GM21619 (cell line): ENCODE measurements around the gene WRAP73.
"Not testable (repeated sequence)": the region's sequence is repeated elsewhere in the genome, so short reads cannot be mapped to it uniquely, and the experiment has no call there.

Experiments
- ATAC-seq: cut with Tn5 transposase; IDR thresholded peaks from one replicate; pipeline ENCODE4 v1.9.1; 2021; ENCODE audit not compliant: unreplicated experiment

The WRAP73 gene

GRCh38 chr1:3599286-3599811 is 50.6 kb downstream of the WRAP73 start:
- no peak for ATAC-seq

- ATAC-seq: no peak
Observed at GRCh38 chr1:3598522-3599285, 51.2 kb downstream of the WRAP73 start.

GRCh38 chr1:3598051-3598491 is 51.8 kb downstream of the WRAP73 start:
- ATAC-seq: no peak

GRCh38 chr1:3597599-3597964 is 52.3 kb downstream of the WRAP73 start:
- ATAC-seq: no peak

- ATAC-seq: no peak
Observed at GRCh38 chr1:3596663-3597598, 53.0 kb downstream of the WRAP73 start.

GRCh38 chr1:3595949-3596348 is 54.0 kb downstream of the WRAP73 start:
- no peak for ATAC-seq

GRCh38 chr1:3594706-3595377 is 55.1 kb downstream of the WRAP73 start:
- no peak for ATAC-seq

- ATAC-seq: no peak
Observed at GRCh38 chr1:3593745-3594144, 56.2 kb downstream of the WRAP73 start.

- ATAC-seq: no peak
Observed at GRCh38 chr1:3593334-3593733, 56.6 kb downstream of the WRAP73 start.

GRCh38 chr1:3590951-3591865 is 58.7 kb downstream of the WRAP73 start:
- no peak for ATAC-seq

GRCh38 chr1:3590139-3590763 is 59.7 kb downstream of the WRAP73 start:
- no peak for ATAC-seq

GRCh38 chr1:3588395-3588794 is 61.5 kb downstream of the WRAP73 start:
- no peak for ATAC-seq

- ATAC-seq: no peak
Observed at GRCh38 chr1:3586986-3587759, 62.7 kb downstream of the WRAP73 start.

GRCh38 chr1:3585940-3586568 is 63.8 kb downstream of the WRAP73 start:
- no peak for ATAC-seq

- not testable (repeated sequence) for ATAC-seq
Observed at GRCh38 chr1:3585353-3585868, 64.5 kb downstream of the WRAP73 start.

GRCh38 chr1:3584915-3585314 is 65.0 kb downstream of the WRAP73 start:
- no peak for ATAC-seq

- ATAC-seq: not testable (repeated sequence)
Observed at GRCh38 chr1:3583751-3584150, 66.2 kb downstream of the WRAP73 start.
